NCI-H345 (cell line): ENCODE data around the gene LAMB3.
A peak's percentile ranks its signal among the peaks of the same experiment; 100 is the strongest.
"Not testable (repeated sequence)": the region's sequence is repeated elsewhere in the genome, so short reads cannot be mapped to it uniquely, and the experiment has no call there.

Experiments used
- DNase-seq: peaks from one replicate; lab custom pipeline; 2025; lab: John Stamatoyannopoulos, UW

The LAMB3 gene

DNA sequence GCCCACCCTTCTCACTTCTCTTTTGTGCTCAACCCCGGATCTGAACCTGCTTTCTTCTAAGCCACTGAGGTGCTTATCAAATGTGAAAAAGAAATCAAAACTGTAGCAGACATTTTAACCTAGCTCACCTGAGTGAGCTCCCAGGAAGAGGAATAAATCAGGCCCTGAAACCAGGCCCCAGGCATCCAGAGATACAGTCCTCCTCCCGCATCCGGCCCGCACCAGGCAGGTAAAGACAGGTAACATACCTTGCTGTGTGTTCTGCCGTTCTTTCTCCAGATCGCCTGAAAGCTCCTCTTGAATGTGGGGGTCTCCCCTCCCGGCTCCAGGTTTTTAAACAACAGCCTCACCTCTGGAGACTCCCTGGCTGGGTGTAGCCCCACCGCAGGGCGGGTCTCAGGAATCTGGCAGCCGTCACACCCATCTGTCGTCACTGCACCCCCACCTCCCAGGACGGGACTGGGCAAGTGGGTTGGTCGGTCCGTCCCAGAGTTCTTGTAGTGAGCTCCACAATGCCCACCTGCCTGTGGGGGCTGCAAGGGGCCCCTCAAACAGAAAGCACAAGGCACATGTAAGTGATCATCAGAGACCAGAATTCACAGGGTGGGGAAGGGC lies at the start of gene LAMB3:
LAMB3 (minus strand) TSS at position 305 of the 615 bp plus-strand sequence. CDS start 1,481 bp downstream, outside the sequence.
- DNase-seq, result no peak

DNA sequence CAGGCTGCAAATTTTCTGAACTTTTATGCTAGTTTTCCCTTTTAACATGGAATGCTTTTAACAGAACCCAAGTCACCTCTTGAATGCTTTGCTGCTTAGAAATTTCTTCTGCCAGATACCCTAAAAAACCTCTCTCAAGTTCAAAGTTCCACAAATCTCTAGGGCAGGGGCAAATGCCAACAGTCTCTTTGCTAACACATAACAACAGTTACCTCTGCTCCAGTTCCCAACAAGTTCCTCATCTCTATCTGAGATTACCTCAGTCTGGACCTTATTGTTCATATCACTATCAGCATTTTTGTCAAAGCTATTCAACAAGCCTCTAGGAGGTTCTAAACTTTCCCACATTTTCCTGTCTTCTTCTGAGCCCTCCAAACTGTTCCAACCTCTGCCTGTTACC lies 48.5 kb upstream of the LAMB3 start:
- not testable (repeated sequence) for DNase-seq

DNA sequence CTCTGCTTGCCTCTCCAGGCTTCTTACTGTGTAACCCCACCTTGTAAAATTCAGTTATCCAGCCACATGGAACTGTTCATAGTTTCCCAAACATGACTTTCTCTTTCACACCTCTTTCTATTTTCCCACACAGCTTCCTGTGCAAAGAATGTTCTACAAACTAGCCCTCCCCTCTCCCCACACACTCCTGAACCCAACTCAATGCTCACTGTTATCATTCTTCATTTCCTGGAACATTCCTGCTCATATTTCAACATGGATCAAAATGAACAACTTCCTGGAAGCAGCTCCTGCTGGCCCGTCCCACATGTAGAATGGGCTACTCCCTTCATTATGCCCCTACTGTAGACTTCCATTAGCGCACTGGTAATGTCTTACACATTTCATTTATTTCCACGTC lies 44.9 kb upstream of the LAMB3 start:
- DNase-seq, result no peak

DNA sequence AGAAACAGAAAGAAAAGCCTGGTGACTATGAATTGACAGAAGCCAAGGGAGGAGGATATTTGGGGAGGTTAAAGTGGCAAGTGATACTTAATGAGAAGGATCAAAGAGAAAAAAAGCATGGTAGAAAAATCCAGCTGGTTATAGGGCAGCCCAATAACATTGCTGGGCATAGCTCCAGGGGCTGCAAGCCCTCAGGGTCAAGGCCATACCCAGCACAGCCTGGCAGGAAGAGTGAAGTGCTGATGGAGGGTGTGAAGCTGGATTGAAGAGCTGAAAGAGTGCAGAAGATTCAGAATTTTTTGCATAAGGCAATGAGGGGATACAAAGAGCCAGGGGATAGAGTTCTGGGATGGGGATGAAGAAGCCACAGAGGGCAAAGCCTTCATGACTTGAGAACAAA lies 44.4 kb upstream of the LAMB3 start:
- no peak for DNase-seq

DNA sequence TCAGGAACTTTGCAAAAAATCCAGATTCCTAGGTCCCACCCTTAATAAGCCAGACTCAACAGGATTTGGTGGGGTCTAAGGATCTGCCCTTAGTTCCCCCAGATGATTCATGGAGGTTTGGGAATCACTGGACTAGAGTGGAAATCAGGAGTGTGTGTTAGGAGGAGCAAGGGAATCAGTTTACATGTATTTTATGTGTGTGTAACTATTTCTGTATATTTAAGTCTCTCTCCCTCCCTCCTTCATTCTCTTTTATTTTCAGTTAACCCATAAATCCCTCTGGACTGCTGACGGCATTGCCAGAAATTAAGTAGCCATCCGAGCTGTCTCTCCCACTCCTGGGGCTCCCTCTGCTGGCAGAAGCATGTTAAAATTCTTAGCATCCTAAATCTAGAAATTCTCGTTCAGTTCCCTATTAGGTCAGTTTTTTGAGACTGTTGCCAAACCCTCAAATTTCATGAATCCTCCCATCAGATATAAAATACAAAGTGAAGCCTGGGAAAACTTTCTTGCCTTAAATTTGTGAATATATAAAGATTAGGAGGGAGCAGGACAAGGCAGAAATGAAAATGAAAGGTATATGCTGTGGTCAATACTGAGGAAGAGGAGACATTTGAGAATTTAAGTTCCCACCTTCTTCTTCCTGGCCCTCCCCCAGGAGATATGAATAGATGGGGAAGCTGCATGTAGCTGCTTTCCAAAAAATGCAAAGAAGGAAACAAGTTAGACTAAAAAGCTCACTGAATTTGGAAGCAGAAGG lies 40.7 kb upstream of the LAMB3 start:
- DNase-seq, result peak; percentile 67

DNA sequence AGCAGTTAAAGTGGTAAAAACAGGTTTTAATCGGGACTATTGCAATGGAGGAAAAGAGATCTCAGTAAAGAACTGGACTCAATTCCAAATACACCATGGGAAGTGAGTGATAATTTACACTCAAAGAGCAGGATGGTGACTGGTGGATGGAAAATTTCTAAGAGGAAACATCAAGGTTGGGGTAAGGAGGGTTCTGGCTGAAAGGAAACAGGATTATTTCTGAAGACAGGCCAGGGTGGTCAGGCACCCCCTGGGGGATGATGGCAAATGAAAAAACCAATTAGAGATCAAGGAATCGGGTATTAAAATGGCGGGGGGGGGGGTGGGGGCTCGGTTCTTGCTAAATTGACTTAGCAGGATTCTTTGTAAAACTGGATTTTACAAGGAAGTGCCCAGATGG lies 40.1 kb upstream of the LAMB3 start:
- no peak for DNase-seq

DNA sequence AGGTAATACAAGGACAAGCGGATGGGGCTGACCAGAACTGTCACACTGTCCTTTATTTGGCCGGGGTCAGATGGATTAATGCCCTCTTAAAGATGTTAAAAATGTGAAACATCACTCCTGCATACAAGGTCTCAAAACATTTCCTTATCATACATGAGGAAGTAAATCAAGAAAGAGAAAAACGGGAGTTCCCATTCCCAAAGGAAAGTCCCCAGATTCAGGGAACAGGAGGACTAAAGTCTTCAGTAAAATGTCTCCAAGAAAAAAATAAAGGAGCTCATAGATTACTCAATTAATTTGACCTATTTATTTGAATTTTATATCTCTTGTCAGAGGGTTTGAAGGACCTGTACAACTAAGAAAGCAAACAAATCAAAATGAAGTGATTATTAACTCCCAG lies 39.0 kb upstream of the LAMB3 start:
- DNase-seq, result no peak

DNA sequence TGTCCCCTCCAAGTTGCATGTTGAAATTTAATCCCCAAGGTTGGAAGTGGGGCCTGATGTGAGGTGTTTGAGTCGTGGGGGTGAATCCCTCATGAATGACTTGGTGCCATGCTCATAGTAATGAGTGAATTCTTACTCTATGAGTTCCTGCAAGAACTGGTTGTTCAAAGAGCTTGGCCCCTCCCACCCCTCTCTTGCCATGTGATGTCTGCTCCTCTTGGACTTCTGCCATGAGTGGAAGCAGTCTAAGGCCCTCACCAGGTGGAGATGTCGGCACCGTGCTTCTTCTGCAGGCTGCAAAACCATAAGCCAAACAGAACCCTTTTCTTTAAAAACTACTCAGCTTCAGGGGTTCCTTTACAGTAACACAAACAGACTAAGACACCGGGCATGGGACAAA lies 37.3 kb upstream of the LAMB3 start:
- DNase-seq, result no peak

DNA sequence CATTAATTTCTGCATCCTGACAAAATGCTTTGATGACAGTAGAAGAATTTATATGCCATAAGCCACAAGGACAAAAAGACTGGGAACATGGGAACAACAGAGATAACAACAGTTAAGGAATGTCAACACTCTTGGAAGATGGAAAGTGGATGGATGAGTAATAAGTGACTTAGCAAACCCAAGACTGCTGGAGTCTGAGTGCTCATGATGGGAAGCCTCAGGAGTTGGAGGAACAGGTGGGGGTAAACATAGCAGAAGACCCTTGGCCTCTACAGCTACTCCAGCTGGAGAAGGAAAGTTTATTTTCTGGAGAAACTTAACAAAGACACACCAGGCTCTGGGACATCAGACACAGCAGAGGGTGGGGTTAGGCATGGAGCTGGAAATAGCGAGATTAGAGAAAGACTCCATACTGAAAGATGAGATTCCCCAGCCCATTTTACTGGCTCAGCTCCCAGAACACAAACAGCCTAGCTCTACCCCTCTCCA lies 36.6 kb upstream of the LAMB3 start:
- no peak for DNase-seq

DNA sequence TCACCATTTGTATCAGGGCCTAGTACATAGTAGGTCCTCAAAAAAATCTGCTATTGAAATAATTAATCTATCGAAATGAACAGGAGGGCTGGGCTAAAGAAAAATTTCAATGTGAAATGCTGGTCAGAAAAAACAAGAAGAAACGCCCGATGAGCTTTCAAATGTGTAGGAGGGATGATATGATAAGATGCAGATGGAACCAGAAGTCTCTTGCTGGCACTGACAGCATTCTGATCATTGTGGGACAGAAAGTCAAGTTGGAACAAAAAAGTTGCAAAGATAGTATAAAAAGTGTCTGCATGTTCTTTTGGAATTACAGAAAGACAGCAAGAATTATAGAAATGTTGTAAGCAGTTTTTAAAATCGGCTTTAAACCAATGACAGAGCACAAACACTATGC lies 34.1 kb upstream of the LAMB3 start:
- no peak for DNase-seq

DNA sequence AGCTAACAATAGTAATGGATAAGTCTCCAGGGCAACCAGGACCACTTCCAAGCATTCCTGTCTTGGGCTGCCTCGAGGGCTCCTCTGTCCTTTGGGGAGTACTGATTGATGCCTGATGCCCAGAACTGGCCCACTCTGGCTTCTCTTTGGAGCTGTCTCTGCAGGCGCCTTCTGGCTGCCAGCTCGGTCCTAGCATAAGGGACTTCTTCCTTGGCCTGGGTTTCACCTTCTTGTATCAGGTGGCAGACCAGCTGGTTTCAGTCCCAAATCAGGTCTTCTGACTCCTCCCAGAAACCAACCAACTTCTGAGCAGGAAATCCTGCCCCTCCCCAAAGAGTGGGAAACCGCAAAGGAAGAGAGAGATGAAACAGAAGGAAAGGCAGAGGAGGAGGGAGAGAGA lies 33.6 kb upstream of the LAMB3 start:
- no peak for DNase-seq

DNA sequence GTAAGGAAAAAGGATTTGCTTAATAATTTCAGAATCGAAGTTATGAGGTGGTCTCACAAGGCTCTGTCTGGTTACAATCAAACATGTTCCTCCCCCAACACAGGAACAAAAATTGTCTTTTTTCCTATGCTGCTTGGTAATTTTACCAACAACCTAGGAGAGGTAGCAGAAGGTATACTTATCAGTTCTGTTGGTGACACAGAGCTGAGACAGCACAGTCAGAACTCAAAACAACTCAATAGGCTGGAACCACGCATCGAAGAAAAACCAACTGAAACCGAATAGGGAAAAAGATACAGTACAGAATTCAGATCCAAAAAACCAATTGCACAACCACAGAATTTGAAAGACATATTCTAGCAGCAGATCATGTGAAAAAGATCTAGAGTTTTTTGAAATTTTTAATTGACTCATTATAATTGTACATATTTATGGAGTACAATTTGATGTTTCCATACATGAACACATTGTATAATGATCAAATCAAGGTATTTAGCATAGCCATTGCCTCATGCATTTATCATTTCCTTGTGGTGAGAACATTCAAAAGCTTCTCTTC lies 26.8 kb upstream of the LAMB3 start:
- no peak for DNase-seq

DNA sequence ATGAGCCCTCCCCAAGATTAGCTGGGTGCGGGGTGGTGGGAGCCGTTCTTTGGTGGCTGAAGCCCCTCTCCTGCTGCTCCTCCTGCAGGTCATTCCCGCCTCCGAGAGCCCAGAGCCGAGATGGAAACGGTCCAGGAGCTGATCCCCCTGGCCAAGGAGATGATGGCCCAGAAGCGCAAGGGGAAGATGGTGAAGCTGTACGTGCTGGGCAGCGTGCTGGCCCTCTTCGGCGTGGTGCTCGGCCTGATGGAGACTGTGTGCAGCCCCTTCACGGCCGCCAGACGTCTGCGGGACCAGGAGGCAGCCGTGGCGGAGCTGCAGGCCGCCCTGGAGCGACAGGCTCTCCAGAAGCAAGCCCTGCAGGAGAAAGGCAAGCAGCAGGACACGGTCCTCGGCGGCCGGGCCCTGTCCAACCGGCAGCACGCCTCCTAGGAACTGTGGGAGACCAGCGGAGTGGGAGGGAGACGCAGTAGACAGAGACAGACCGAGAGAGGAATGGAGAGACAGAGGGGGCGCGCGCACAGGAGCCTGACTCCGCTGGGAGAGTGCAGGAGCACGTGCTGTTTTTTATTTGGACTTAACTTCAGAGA lies 23.4 kb upstream of the LAMB3 start:
- peak; percentile 39 for DNase-seq

DNA sequence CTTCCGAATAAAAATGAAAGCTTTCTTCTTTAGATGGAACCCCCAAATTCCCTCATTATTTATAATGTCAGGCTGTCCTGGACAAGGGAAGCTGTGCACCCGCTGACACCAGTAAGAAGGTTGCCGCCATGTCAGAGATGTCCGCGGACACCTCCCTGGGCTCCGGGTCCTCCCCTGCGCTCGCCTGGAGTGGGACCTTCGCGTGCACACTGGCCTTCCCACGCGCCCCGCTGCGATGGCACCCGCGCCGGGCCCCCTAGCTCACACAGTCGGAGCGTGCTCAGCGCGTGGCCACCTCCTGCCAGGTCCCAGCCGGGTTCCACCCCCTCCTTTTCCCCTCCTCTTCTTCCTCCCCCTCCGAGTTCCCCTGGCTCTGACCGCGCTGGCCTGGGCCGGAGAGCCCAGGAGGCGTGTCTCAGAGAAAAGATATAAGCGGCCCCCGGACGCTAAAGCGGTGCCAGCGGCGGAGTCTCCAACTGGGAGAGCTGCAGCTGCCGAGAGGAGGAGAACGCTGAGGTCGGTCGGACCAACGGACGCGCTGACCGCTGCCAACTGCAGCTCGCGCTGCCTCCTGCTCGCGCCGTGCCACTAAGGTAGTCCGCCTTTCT lies 22.8 kb upstream of the LAMB3 start, which contains the start of gene G0S2:
G0S2 (plus strand) TSS at position 456 of the 608 bp plus-strand sequence. CDS start 273 bp downstream, outside the sequence.
- peak; percentile 43 for DNase-seq

DNA sequence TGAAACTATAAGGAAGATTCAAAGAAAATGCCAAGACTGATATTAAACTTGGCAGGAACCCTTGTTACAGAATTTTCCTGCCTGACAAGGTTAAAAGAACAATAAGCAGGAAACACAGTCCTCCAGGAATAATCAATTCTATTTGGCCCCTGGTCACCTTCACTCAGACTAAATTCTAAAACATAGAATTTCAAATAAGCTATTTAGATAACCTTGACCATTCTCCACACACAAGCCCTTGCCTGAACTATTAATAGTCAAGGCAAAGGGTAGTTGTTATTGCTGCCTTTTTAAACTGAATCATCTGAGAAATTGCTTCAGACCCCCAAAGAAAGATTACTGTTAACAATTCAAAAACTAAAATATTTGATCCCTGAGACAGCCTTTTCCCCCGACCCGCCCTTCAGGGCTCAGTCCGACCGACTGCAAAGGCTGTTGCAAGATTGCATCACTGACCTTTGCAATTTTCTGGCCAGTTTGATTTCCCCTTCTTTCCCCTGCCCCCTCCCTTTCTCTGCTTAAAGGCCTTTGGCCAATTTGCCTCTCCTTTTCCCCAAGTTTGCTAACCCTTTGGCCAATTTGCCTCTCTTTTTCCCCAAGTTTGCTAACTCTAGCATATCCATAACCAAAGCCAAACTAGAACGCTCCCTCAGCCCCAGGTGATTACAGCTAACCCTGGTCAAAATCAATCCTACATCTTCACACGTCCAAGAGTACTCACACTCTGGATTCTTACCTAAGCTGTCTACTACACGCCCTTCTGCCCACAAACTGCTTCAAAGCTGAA lies 21.6 kb upstream of the LAMB3 start:
- DNase-seq, result no peak

DNA sequence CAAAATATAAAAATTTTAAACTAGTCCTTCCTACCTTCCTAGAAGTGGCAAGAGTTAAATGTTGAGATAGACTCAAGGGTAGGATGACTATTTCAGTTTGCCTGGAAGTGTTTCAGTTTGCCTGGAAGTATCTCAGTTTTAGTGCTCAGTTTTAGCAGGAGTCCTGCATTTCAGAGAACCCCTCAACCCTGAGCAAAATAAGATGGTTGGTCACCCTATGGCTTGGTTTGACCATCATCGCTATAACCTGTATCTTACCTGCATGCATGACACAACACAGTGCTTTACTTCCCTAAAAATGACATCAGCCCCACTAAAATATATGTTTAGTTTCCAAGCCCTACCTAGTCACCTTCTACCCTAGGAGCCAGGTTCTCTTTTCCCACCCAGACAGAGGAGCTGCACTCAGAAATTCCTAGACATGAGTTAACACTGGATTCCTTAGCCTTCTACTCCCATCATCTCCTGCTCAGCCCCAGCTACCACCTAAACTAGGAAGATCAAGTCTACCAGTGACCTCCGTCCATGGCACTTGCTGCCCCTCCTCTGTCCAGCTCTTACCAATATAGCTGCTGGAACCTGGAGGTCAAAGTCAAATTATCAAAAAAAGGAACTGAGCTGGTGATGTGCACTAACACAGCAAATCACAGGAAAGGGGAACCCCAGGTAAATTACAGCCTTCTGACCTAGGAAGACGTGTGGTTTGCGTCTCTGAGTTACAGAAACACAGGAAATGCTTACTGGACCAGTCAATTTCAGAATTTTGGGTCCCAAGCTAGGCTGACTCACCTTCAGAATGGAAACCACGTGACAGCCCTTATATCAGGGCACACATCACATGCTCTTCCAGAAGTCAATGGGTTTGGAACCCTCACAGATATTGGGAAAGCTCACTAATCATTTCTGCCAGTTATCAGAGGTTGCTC lies 20.7 kb upstream of the LAMB3 start:
- DNase-seq, result no peak

DNA sequence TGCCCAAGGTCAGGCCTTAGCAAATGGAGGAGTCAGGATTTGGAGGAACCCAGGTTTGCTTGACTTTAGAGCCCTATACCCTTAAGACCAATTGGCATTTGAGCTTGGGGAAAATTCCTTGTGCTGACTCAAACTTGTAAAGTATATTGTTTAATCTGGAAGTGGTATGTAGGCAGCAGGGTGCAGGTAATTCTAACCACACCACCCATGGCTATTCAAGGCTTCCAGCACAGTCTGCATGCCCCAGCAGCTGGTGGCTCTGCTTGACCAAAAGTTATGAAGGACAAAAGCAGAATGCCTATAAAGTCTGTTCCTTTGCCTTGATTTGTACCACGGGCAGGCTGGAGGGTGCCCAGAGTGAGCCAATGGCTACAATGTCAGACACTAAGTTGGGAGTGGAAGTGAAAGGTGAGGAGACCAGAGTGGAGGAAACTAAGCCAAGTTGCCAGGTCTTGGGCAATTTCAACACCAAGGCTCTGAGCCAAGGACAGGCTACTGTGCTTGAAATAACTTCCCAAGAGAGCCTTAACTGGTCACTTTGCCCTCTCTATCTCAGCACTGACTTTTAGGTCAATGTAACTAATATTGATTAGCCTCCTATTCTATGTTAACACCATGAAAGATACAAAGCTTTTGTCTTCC lies 18.3 kb upstream of the LAMB3 start:
- no peak for DNase-seq

DNA sequence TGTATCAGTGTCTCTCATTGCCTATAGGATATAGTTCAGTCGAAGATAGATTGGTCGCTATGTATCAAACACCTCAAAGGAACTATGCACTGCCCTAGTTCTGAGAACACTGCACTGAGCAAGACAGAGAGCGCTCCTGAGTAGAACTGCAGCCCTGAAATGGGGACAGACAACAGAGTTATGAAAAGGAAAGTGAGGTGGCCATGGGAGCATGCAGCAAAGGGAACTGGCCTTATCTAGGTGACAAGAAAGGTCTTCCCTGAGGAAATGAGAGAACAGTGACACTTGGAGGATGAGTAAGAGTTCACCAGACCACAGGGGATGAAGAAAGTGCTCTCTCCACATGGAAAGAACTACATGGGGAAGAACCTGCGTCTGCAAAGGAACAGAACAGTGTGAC lies 15.5 kb upstream of the LAMB3 start:
- DNase-seq, result no peak

DNA sequence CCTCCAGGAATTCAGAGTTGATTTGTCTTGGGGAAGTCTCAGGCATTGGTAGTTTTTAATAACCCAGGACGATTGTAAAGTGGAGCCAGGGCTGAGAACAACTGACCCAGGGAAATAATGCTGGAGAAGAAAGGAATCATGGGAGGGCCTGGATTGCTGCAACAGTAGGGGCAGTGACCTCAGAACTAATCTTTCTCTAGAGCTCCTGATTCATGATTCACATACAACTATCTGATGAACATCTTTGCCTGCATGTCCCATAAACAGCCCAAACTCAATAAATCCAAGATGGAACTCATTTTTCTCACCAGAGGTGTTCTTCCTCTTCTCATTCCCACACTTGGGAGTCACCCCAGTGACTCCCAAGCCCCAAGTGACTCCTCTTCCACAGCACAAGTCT lies 14.9 kb upstream of the LAMB3 start:
- no peak for DNase-seq

DNA sequence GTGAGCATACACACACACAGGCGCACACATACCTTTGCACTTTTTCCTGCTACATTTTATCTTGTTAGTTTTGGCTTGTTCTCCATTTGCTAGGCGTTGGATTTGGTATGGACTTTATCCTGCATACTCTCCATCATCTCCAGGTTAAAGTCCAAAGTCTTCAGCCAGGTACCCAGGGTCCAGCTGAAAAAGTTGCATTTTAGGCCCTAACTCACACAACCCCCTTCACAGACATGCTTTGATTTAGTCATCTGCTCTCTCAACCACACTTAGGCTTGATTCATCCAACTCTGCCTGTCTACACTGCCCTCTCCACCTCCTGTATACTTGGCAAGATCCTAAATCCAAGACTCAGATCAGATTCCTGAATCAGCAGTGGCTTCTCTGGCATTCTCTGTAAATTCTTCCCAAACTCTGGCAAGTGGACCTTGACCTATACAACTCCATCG lies 10.7 kb upstream of the LAMB3 start:
- DNase-seq, result no peak
